Panc1 (cell line): ENCODE results near the gene CDH15. TPM values are rescaled to one million over a fixed set of nuclear protein-coding genes. Genes with fewer than 3 reads are reported as not detected.

Experiments used
- ATAC-seq: fragments of 200-7000 bp; cut with Tn5 transposase; 2 replicates; pipeline ENCODE4 v1.9.1; 2020; ENCODE audit warnings: mild to moderate bottlenecking, moderate library complexity
- BruUV-seq: library from RNA; stranded (reverse); fragments of 400-500 nt; replicated peaks from 2 replicates; lab custom pipeline; 2021; lab: Mats Ljungman, UMichigan
- CTCF ChIA-PET: fragments of 300-600 bp; sonication (Branson Sonifier 250); formaldehyde crosslinking; loops from one replicate; lab custom pipeline; 2022; ENCODE audit warnings: antibody characterized with exemption; lab: Charles Lee
- POLR2A ChIA-PET: fragments of 300-600 bp; sonication (Branson Sonifier 250); formaldehyde crosslinking; loops from one replicate; lab custom pipeline; 2022; ENCODE audit warnings: antibody characterized with exemption; lab: Charles Lee
- DNase-seq: peaks from one replicate; pipeline ENCODE4 v3.0.0-alpha.2; 2010; ENCODE audit warnings: low read depth, low spot score
- H3K27ac ChIP-seq: 2 replicates; pipeline ENCODE4 v1.5.1; 2011; ENCODE audit warnings: mild to moderate bottlenecking, low read length, inconsistent platforms
- H3K27me3 ChIP-seq: fragments of 200-500 bp; sonication (Bioruptor generic); 2 replicates; pipeline ENCODE4 v1.6.0; 2014; ENCODE audit warnings: low read length, inconsistent platforms; ENCODE audit not compliant: control insufficient read depth, insufficient read depth
- H3K36me3 ChIP-seq: fragments of 200-500 bp; sonication (Bioruptor generic); 2 replicates; pipeline ENCODE4 v1.5.1; 2014; ENCODE audit warnings: inconsistent platforms, mild to moderate bottlenecking, low read length, moderate library complexity; ENCODE audit not compliant: control insufficient read depth, insufficient read depth
- H3K4me1 ChIP-seq: 2 replicates; pipeline ENCODE4 v1.5.1; 2011; ENCODE audit warnings: inconsistent platforms, mild to moderate bottlenecking, low read length, moderate library complexity; ENCODE audit not compliant: control insufficient read depth, insufficient read depth
- H3K4me3 ChIP-seq, 2 experiments: 2 replicates each; pipeline ENCODE4 v1.5.1; 2011 to 2012; ENCODE audit warnings: low read depth in 2 of 2, low read length in 2 of 2, mild to moderate bottlenecking in 2 of 2, inconsistent platforms in 1 of 2, moderate library complexity in 1 of 2
- H3K9me3 ChIP-seq: fragments of 200-500 bp; sonication (Bioruptor generic); 2 replicates; pipeline ENCODE4 v1.5.1; 2014; ENCODE audit warnings: low read depth, mild to moderate bottlenecking, inconsistent platforms, low read length, moderate library complexity; ENCODE audit not compliant: control insufficient read depth, insufficient read depth
- CTCF ChIP-seq: fragments of 450-650 bp; IDR thresholded peaks from 2 replicates; pipeline ENCODE4 v1.5.1; 2017; ENCODE audit warnings: mild to moderate bottlenecking
- POLR2AphosphoS5 ChIP-seq: IDR thresholded peaks from 2 replicates; pipeline ENCODE4 v1.6.1; 2012; ENCODE audit warnings: mild to moderate bottlenecking, low read depth, low read length, moderate library complexity
- SIN3A ChIP-seq: IDR thresholded peaks from 2 replicates; pipeline ENCODE4 v1.6.1; 2012; ENCODE audit warnings: low read depth, mild to moderate bottlenecking, low read length, moderate library complexity, borderline replicate concordance; ENCODE audit not compliant: insufficient read depth
- TCF7L2 ChIP-seq: IDR thresholded peaks from 2 replicates; pipeline ENCODE4 v1.6.1; 2011; ENCODE audit warnings: mild to moderate bottlenecking, low read depth, low read length, inconsistent platforms
- in situ Hi-C: cut with HindIII; loops from 2 replicates; pipeline ENCODE4 v1.10.0; 2016; ENCODE audit warnings: low sequenced_read_pairs, low pct_unique_long_range_greater_than_20kb
- intact Hi-C: fragments of 100-400 bp; cut with micrococcal nuclease; formaldehyde crosslinking; loops from one replicate; pipeline ENCODE4 v1.10.0; 2022; ENCODE audit not compliant: unreplicated experiment
- total RNA-seq: library from RNA; stranded (reverse); gene quantifications from one replicate; pipeline ENCODE4 v1.2.1, GENCODE V29; 2021; ENCODE audit not compliant: unreplicated experiment
- TF ChIP-seq, protein P1 (sequence below), 2 experiments: IDR thresholded peaks; 2 replicates each; pipeline ENCODE4 v1.6.1; 2011 to 2012; ENCODE audit warnings: low read depth in 2 of 2, control low read depth in 1 of 2, low read length in 1 of 2, mild to moderate bottlenecking in 1 of 2, moderate library complexity in 1 of 2; ENCODE audit not compliant: insufficient read depth in 1 of 2

Gene CDH15
- total RNA-seq, 1 experiment from 2014 or later, result 0.51 TPM

GRCh38 chr16:89142474-89143195, 28.9 kb upstream of the CDH15 start:
- H3K9me3 ChIP-seq, result no peaks in the 10 kb centered on the region
- no peaks in the 10 kb centered on the region for H3K27me3 ChIP-seq
- H3K36me3 ChIP-seq, result no peaks in the 10 kb centered on the region
- TF ChIP-seq CTCF, result no peak
- TF ChIP-seq, protein P1, sequence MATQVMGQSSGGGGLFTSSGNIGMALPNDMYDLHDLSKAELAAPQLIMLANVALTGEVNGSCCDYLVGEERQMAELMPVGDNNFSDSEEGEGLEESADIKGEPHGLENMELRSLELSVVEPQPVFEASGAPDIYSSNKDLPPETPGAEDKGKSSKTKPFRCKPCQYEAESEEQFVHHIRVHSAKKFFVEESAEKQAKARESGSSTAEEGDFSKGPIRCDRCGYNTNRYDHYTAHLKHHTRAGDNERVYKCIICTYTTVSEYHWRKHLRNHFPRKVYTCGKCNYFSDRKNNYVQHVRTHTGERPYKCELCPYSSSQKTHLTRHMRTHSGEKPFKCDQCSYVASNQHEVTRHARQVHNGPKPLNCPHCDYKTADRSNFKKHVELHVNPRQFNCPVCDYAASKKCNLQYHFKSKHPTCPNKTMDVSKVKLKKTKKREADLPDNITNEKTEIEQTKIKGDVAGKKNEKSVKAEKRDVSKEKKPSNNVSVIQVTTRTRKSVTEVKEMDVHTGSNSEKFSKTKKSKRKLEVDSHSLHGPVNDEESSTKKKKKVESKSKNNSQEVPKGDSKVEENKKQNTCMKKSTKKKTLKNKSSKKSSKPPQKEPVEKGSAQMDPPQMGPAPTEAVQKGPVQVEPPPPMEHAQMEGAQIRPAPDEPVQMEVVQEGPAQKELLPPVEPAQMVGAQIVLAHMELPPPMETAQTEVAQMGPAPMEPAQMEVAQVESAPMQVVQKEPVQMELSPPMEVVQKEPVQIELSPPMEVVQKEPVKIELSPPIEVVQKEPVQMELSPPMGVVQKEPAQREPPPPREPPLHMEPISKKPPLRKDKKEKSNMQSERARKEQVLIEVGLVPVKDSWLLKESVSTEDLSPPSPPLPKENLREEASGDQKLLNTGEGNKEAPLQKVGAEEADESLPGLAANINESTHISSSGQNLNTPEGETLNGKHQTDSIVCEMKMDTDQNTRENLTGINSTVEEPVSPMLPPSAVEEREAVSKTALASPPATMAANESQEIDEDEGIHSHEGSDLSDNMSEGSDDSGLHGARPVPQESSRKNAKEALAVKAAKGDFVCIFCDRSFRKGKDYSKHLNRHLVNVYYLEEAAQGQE (IDR thresholded peaks at IDR 0.05; ENCODE audit: insufficient read depth in 1 of 2, low read depth in 2 of 2, low read length in 1 of 2), result no peak
- no peak for TF ChIP-seq POLR2AphosphoS5
- TF ChIP-seq SIN3A, result no peak
- no peak for TF ChIP-seq TCF7L2
- no peak for DNase-seq
- no peak overlapping the region for H3K27ac ChIP-seq
- ChIA-PET POLR2A (no interaction called here), CTCF (interaction anchor here (0.8 kb wide), 1 partner anchor 298 kb away, joined by 4 read pairs; no protein-coding TSS in a partner anchor)
- no TSS peak for BruUV-seq
- H3K4me1 ChIP-seq, result no peaks in the 10 kb centered on the region
- no peak overlapping the region for H3K4me3 ChIP-seq
- intact Hi-C loops (no loop called here), in situ Hi-C loops (no loop called here)
- ATAC-seq, result no peak

DNA sequence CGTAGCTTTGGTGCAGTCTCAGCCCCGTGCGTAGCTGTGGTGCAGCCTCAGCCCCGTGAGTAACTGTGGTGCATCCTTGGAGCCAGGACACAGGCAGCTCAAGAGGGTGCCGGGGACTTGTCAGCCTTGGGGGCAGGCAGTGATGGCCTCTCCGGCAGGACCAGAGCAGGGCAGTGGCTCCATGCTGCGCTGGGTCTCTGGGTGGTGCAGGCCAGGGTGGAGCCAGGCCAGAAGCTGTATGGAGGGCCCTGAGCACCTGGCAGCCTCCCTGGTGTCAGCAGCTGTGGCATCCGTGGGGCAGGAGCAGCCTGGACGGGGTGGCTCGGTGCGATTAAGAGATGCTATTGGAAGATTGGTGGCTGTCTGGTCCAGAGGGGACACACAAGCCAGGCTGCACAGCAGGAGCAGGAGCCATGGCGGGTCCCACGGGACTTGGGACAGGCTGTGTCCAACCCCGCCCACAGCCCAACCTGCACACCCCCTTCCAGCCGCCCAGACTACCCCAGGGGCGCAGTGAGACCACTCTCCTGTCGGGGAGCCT, 28.3 kb upstream of the CDH15 start:
- in situ Hi-C loops, result no loop called here
- H3K36me3 ChIP-seq, result no peaks in the 10 kb centered on the region
- no peak overlapping the region for H3K4me3 ChIP-seq
- no peaks in the 10 kb centered on the region for H3K27me3 ChIP-seq
- BruUV-seq, result no TSS peak
- POLR2A ChIA-PET, result no interaction called here
- no peaks in the 10 kb centered on the region for H3K9me3 ChIP-seq
- ATAC-seq (no peak), DNase-seq (no peak)
- TF ChIP-seq CTCF (no peak), TCF7L2 (no peak), SIN3A (no peak), POLR2AphosphoS5 (no peak)
- TF ChIP-seq, protein P1 (IDR thresholded peaks at IDR 0.05; ENCODE audit: insufficient read depth in 1 of 2, low read depth in 2 of 2, low read length in 1 of 2), result no peak
- no peak overlapping the region for H3K27ac ChIP-seq
- CTCF ChIA-PET, result interaction anchor here (0.8 kb wide), 1 partner anchor 299 kb away, joined by 4 read pairs; no protein-coding TSS in a partner anchor
- H3K4me1 ChIP-seq, result no peaks in the 10 kb centered on the region
- intact Hi-C loops, result no loop called here
